Esophagus squamous epithelium (tissue), 4 donors: ENCODE results near the gene C2CD2.

Source experiments
- POLR2A ChIP-seq, 4 donors: fragments of 450-650 bp; IDR thresholded peaks; one replicate each; pipeline ENCODE4 v1.6.1; 2017; ENCODE audit warnings: antibody characterized with exemption in 4 of 4, mild to moderate bottlenecking in 4 of 4, moderate library complexity in 3 of 4
- TF ChIP-seq, protein P1 (sequence below), 6 experiments: fragments of 450-650 bp in 4 of 6; fragments of 200-600 bp in 2 of 6; sonication (generic) in 2 of 6; IDR thresholded peaks; one replicate each; pipeline ENCODE4 v1.5.1; 2016 to 2019; ENCODE audit warnings: antibody characterized with exemption in 6 of 6, mild to moderate bottlenecking in 4 of 6, moderate library complexity in 4 of 6

DNA sequence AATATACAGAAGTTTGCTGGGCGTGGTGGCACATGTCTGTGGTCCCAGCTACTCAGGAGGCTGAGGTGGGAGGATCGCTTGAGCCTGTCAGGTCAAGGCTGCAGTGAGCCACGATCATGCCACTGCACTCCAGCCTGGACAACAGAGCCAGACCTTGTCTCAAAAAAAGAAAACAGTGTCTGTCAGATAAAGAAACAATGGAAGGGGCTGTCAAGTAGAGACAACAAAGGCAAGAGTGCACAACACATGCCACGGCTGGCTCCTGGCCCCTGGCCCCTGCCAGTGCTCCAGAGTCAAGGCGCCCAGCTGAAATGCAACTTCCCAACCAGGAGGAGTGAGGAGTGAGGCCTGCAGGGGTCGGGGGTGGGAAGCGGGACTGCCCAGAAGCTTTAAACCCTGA is 107.3 kb downstream of the C2CD2 start:
- TF ChIP-seq, protein P1, sequence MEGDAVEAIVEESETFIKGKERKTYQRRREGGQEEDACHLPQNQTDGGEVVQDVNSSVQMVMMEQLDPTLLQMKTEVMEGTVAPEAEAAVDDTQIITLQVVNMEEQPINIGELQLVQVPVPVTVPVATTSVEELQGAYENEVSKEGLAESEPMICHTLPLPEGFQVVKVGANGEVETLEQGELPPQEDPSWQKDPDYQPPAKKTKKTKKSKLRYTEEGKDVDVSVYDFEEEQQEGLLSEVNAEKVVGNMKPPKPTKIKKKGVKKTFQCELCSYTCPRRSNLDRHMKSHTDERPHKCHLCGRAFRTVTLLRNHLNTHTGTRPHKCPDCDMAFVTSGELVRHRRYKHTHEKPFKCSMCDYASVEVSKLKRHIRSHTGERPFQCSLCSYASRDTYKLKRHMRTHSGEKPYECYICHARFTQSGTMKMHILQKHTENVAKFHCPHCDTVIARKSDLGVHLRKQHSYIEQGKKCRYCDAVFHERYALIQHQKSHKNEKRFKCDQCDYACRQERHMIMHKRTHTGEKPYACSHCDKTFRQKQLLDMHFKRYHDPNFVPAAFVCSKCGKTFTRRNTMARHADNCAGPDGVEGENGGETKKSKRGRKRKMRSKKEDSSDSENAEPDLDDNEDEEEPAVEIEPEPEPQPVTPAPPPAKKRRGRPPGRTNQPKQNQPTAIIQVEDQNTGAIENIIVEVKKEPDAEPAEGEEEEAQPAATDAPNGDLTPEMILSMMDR (IDR thresholded peaks at IDR 0.05), result no peak
- TF ChIP-seq POLR2A (IDR thresholded peaks at IDR 0.05), result no peak
